Breast epithelium (tissue), 3 donors: ENCODE measurements around the gene AHSG.

Source experiments
- CTCF ChIP-seq, 3 donors: fragments of 450-650 bp; IDR thresholded peaks; one replicate each; pipeline ENCODE4 v1.5.1; 2016 to 2017; ENCODE audit warnings: antibody characterized with exemption in 3 of 3, mild to moderate bottlenecking in 3 of 3, moderate library complexity in 3 of 3
- POLR2A ChIP-seq: fragments of 450-650 bp; IDR thresholded peaks from one replicate; pipeline ENCODE4 v1.6.1; 2016; ENCODE audit warnings: antibody characterized with exemption, mild to moderate bottlenecking, moderate library complexity
- POLR2AphosphoS5 ChIP-seq, 3 donors: sonication (generic); formaldehyde crosslinking; IDR thresholded peaks; one replicate each; pipeline ENCODE4 v1.6.1; 2017; ENCODE audit warnings: antibody characterized with exemption in 3 of 3

- no peak for TF ChIP-seq CTCF (IDR thresholded peaks at IDR 0.05)
- no peak for TF ChIP-seq POLR2A
- TF ChIP-seq POLR2AphosphoS5 (IDR thresholded peaks at IDR 0.05): no peak
Observed at GRCh38 chr3:186609247-186609868, 3.5 kb upstream of the AHSG start.
